GM04504 (cell line): ENCODE results near the gene ARHGEF25.
"Not testable (repeated sequence)": the region's sequence is repeated elsewhere in the genome, so short reads cannot be mapped to it uniquely, and the experiment has no call there.

Experiments used
- DNase-seq: peaks from one replicate; pipeline ENCODE4 v3.0.0-alpha.2; 2012; ENCODE audit warnings: low read depth

The ARHGEF25 gene

DNA sequence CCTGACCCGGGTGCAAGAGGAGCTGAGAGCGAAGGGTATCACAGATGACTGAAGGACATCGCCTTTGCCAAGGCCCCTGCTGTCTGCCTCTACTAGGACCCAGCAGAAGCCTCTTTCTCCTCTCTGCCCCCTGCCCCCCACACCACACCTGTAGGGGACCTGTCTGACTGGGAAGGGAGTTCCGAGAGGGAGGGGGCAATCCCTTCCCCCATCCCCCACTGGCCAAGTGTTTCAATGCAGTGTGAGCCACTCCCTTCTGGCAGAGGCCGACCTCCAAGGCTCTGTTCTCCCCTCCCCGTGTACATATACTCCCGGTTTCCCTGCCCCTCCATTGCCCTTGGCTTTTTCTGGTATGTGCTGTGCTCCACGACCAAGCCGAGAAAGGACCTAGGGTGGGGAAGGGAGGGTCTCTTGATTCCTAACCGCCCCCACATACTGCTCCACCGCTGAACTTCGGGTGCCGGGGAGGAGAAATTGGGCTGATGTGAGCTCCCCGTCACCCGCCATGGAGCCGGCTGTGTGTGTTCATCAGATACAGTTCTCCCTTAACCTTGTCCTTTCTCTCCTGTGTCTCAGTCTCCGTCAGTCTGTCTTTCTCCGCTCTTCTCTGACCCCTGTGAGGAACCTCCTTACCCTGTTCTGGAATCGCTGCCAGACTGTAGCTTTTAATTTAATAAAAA lies 2.0 kb upstream of the ARHGEF25 start:
- DNase-seq, result no peak

DNA sequence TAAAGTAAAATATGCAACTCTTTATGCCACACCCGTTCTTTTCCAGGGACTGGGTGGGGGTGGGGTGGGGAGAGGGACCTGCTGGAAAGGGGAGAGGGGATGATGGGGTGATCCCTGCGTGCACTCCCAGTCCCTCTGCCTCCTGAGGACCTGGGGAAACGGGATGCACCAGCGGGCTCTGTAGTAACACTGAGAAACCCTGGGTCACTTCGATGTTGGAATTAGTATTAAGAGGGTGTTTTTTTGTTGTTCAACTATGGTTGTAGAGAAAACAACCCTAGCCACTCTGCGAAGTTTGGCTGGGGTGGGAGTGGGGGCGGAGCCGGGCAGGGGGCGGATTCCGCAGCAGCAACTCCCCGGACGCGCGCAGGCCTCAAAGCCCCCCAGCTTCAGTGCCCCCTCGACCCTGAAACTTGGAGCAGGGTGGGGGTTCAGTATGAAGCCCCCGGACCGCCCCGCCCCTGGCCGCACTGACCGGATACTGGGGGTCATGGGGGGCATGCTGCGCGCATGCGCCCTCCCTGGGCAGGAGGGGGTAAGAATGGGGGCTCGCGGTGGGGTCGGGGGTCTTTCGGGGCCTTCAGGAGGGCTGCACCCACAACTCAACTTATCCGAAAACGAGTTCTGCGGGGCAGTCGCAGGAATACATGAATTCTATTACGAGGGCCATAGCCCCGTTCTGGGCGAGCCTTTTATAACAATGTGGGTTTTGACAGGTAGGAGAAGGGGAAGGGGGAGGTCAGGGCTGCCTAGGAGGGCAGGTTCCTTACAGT lies 1.3 kb upstream of the ARHGEF25 start:
- DNase-seq, result no peak

DNA sequence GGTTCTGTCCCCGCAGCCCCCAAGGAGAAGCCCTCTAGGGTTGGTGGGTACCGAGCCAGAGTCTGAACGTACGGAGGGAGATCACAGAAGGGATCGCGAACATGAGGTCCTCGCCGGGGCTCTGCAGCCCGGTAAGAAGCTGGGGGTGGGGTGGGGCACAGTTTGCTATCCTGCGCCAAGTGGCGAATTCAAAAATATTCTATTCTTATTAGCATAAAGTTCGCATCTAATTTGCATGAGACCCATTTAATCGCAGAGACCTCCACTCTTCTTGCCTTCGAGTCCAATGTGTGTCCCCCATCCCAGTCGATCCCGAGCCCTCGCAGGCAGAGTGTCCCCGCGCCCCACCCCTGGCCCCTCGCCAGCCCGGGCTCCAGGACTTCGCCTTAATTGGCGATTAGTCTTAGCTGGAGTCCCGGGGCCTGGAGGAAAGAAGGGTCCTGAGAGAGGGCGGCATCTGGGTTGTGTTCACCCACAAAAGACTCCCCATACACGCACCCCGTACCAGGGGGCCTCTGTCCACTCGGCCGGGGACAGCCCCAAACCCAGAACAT lies 604 bp upstream of the ARHGEF25 start:
- no peak for DNase-seq

DNA sequence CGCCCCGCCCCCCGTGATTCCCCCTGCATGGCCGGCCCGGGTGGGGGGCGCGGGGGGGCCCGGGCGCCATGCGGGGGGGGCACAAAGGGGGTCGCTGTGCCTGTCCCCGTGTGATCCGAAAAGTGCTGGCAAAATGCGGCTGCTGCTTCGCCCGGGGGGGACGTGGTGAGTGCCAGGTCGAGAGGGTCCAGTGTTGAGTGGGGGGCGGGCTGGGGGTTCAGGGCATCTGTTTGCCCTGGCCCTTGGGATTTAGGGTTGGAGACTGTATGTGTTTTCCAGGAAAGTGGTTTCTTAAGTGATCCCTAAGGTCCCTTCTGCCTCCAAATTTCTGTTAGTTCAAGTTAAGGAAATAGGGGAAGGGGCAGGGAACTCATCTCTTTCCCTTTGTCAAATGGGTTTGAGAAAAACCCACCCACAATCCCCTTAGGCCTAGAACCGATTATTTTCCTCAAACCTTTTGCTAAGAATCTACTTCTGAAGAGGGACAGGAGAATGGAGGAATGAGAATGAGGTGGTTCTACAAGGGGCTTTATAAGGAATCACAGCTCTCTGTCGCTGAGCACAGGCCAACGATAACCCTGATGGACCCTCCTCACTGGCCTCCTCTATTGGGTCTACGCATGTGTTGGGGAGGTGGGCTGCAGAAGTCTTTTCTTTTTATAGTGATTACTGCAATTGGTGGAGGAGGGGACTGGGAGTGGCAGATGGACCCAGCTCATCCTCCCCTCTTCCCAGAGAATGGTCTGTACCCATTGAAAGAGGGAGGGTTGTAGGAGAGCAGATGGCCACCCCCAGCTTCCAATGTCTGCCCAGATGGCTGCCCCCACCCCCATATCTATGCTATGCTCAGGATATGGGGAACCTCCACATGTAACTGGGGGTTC lies 834 bp downstream of the ARHGEF25 start:
- DNase-seq, result no peak

DNA sequence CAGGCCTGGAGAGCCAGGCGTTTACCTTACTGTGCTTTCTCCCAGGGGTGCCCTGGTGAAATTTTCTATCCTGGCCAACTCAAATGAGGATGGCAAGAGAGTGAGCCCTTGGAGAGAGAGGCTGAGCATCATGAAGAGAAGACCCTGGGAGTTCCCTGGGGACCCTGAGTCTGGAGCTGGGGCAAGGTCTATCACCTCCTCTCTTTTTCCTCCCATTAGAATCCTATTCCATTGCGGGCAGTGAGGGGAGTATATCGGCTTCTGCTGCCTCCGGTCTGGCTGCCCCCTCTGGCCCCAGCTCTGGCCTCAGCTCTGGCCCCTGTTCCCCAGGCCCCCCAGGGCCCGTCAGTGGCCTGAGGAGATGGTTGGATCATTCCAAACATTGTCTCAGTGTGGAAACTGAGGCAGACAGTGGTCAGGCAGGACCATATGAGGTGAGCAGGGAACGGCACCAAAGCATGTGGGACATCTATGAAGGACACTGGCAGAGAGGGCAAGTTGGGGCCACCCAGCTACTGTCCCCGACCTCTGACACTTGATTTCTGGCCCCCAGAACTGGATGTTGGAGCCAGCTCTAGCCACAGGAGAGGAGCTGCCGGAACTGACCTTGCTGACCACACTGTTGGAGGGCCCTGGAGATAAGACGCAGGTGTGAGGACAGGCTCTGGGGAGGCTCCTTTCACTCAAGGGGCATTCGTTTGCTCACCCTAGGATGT lies 1.6 kb downstream of the ARHGEF25 start:
- DNase-seq, result no peak

DNA sequence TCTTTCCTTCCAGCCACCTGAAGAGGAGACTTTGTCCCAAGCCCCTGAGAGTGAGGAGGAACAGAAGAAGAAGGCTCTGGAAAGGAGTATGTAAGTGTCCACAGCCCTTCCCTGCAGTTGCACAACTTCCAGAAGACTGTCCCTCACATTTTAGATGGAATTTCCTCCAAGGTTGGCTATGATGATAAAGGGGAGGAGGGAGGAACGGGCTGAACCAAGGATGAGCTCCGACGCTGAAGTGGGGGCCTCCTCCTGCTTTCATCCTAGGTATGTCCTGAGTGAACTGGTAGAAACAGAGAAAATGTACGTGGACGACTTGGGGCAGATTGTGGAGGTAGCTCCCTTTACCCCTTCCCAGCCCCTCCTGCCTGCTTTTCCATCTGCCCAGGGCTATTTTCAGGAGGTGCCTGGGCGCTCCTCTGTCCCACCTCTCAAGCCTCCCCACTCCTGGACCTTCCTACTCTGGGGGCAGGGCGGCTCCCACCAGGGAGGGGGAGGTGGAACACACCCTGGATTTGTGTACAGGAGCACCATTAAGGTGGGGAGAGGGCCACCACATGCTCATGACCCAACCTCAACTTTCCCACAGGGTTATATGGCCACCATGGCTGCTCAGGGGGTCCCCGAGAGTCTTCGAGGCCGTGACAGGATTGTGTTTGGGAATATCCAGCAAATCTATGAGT lies 2.3 kb downstream of the ARHGEF25 start:
- DNase-seq, result no peak

DNA sequence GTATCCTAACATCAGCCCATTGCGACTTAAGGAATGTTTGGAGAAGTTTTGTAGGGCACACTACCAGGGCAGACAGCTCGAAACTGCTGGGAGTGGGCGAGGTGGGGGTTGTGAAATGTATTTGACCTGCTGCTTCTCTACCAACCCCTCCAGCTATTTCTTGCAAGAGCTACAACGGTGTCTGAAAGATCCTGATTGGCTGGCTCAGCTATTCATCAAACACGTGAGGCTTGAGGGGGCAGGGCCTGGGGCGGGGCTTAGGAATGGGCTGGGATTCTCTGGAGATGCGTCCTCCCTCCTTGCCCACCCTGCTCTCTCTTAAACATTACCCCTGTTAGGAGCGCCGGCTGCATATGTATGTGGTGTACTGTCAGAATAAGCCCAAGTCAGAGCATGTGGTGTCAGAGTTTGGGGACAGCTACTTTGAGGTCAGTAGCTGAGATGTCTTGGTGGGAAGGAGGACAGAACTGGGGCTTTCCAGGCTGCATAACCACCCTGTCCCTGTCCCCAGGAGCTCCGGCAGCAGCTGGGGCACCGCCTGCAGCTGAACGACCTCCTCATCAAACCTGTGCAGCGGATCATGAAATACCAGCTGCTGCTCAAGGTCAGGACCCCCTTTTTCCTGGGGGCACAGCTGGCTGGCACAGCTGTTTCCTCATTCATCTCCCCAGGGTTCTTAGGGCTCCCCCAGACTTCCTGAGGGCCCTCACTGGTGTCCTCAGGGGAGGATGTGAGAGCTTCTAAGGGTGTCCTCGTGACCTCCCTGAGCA lies 3.1 kb downstream of the ARHGEF25 start:
- no peak for DNase-seq

DNA sequence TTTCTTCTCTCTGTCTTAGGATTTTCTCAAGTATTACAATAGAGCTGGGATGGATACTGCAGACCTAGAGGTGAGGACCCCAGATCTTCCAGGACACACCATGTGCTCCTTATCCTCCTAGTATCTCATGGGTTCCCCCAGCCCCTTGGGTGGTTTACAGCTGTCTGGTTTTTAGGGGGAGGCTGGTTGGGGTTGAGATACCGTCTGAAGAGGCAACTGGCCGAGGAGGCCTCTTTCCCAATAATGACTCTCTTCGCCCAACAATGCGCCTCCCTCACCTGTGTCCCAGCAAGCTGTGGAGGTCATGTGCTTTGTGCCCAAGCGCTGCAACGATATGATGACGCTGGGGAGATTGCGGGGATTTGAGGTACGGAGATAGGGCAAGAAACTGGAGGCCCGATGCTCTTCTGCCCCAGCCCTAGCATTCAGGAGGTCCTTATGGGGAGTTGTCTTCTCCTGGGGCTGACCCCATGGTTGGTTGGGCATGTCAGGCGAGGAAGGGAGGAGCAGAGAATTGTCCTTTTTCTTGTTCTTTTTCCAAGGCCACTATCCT lies 3.8 kb downstream of the ARHGEF25 start:
- DNase-seq, result no peak

DNA sequence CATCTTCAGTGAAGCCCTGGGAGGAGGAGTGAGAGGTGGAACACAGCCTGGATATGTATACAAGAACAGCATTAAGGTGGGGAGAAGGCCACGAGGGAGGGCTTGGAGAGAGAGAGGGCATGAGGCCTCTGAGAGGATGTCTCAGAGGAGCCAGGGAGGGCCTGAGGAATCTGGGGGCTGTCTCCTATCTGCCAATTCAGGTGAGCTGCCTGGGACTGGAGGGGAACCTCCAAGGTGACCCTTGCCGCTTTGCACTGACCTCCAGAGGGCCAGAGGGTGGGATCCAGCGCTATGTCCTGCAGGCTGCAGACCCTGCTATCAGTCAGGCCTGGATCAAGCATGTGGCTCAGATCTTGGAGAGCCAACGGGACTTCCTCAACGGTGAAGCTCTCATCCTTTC lies 4.4 kb downstream of the ARHGEF25 start:
- DNase-seq, result no peak

DNA sequence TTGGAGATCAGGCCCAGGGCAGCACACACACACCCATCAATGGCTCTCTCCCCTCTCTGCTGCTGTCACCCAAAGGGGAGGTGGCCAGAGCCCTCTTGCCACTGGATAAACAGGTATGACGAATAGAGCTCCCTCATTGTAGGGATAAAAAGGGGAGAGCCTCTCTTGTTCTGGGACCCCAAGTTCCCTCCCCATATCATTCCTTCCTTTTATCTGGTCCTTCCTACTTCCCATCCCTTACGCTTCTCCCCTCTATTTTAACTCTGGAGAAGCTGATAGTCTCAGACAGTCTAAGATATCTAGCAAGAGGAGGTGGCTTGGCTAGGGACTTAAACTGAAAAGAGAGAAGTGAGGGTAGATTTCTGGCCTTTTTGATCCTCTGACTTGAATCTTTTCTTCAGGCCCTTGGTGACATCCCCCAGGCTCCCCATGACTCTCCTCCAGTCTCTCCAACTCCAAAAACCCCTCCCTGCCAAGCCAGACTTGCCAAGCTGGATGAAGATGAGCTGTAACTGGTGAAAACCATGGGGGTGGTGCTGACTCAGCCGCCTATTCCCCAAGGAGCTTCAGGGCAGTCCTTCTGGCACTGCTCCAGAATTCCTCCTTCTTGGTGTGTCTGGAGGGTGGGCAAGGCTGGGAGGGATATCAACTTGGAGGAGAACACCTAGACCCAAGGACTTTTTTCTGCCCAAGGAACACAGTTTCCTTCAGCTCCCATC lies 5.3 kb downstream of the ARHGEF25 start:
- no peak for DNase-seq

DNA sequence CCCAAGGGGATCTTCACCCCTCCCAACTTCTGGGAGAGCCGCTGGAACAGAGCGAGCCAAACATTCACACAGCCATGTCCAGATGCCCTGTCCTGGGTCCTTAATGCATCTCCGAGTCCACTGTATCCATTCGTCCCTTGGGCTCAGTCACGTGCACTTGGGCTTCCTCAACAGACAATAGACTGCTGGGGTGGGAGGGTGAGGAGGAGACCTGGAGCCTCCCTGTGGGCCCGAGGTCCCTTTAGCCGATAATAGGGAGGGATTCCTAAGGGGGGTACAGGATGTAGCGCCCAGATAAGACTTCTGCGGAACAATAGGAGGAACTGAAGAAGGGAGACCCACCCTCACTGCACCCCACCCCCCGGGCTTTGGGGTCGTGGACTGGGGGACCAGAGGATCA lies 6.7 kb downstream of the ARHGEF25 start:
- no peak for DNase-seq

DNA sequence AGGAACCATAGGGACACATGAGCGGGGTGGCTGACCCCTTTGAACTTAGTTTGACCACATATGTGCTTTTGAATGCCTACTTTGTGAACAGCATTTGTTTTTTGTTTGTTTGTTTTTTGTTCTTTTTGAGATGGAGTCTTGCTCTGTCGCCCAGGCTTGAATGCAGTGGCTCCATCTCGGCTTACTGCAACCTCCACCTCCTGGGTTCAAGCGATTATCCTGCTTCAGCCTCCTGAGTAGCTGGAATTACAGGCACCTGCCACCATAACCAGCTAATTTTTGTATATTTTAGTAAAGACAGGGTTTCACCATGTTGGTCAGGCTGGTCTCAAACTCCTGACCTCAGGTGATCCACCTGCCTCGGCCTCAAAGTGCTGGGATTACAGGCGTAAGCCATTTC lies 7.2 kb downstream of the ARHGEF25 start:
- DNase-seq, result not testable (repeated sequence)

DNA sequence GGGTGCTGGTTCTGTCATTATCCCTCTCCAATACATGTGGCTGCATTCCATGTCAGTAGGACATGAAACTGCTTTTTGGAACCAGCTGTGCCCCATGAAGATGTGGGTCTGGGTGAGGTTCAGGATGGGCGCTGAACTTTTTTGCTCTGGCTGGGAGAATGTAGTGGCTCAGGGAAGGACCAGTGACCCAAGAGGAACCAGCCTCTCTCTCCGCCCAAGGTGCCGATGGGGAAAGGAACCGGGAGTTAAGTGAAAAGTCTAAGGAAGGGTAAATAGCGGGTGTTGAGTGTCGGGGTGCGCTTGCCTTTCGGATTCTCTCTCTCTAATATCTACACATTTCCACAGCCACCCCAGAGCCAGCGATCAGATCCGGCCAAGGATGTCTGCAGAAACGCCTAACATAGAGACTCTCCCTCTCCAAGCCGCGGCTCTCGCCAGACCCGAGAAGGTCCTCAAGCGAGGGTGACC lies 7.8 kb downstream of the ARHGEF25 start:
- no peak for DNase-seq

DNA sequence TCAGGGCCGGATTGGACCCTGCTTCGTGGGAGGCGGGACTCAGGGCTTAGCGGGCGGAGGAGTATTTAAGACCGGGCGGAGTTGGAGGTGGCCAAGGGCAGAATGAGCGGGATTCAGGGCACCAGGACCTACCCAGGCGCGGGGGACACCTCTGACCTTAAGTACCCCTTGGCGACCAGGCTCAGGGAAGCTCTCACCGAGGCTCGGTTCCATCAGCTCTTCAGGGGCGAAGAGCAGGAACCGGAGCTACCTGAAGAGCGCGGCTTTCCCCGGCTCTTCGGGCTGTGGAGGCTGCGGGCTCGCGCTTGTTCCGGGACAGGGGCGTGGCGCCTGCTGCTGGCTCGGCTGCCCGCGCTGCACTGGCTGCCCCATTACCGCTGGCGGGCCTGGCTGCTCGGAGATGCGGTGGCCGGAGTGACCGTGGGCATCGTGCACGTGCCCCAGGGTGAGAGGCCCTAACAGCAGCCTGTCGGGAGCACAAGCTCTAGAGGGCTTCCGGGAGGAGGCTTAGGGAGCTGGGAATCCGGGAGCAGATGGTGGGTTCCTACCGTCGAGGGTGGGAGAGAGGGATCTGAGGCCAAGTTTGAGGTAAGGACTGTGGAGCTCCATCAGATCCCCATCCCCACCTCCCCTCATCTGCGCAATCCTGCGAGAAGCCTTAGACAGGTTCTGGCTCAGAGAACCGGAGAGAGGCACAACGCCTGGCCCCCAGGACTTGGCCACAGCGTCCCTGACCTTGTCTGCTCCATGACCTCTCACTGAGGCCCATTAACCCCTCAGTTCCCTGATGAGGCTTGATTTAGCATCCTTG lies 8.4 kb downstream of the ARHGEF25 start:
- DNase-seq, result no peak

DNA sequence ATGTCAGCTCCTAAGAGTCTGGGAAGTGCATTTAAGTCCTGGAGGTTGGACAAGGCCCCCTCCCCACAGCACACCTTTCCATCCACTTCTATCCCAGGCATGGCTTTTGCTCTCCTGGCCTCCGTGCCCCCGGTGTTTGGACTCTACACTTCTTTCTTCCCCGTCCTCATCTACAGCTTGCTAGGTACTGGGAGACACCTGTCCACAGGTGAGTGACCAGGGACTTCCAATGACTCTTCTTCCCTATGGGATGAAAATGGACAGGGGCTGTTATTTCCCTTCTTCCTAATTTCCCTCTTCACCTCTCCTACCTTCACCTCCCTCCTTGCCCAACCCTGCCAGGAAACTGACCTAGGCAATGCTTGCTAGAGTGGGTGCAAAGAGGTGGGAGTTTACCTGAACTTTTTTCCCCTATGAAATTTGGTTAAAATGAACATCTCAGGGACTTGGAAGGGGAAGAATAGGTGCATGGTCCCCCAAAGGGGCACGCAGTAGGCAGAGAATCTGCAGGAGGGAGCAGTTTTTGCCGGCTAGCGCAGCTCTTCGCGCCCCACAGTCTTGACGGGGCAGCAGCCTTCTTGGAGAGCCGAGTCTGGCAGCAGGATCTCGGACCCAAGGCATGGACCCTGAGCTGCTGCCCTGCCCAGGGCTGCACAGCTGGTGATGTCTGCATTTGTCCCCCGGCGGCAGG lies 9.2 kb downstream of the ARHGEF25 start:
- DNase-seq, result no peak

DNA sequence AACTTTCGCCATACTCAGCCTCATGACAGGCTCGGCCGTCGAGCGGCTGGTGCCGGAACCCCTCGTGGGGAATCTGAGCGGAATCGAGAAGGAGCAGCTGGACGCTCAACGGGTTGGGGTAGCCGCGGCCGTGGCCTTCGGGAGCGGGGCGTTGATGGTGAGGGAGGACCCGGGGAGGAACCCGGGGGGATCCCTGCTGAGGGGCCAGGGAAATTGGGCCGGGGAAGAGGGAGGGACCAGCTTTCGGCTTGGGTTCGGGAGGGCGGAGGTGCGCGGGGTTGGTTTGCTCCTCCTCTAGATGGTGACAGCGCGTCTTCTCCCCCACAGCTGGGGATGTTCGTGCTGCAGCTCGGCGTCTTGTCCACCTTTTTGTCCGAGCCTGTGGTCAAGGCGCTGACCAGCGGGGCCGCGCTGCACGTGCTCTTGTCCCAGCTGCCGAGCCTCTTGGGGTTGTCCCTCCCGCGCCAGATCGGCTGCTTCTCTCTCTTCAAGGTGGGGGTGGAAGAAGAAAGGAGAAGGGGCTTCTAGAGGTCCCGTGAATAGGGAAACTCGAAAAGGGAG lies 9.8 kb downstream of the ARHGEF25 start:
- no peak for DNase-seq

DNA sequence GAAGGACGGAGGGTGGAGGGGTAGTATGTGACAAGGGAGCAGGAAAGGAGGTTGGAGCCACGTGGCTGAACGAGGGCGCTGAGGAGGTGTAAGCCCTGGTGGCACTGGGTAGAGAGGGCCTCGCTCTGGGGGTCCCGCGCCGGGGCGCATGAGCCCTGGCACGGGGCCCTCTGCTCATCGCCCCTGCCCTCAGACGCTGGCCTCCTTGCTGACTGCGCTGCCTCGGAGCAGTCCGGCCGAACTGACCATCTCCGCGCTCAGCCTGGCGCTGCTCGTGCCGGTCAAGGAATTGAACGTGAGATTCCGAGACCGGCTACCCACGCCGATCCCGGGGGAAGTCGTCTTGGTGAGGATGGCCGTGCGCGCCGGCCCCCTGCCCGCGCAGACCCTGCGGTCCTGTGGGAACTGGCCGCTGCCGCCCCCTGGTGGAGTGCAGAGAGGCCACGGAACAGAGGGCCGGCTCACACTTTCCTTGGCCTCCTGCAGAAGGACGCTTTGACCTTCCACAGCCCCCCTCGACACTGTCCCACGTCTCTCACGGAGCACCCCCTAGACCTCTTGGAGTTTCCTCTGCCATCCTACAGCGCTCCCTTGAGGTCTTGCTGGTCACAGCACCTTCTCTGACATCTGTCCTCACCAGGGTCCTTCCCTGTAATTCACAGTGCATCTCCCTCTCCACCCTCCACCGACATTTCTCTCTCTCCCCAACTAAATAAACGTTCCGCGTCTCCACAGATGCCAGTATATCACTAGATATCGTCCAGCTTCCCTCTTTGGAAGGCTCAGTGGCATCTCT lies 10.5 kb downstream of the ARHGEF25 start:
- no peak for DNase-seq
